ENCODE measurements around the gene ATF6. TPM values are rescaled to one million over a fixed set of nuclear protein-coding genes. Genes with fewer than 3 reads are reported as not detected.

The ATF6 gene
- total and polyA plus RNA-seq, 2 donors (not counting 1 experiment from before 2014, with no cell fraction given), result 5.7 to 26.6 TPM

DNA sequence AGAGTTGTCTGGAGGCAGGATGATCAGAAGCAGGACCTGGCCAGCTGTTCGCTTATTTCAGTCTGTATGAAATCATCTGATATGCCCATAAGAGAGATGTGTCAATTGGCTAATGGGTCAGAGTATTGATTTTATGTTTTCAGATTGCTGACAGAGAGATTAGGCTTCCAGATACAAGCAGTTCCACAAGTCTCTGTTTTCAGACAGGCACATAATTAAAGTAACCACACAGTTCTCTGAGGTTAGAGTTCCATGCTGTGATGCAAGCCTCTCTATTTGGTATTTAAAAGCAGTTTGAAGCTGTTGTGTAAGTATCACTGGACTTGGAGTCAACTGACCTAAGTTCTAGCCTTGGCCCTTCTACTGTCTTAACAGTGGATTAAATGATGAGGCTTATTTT is 50.1 kb downstream of the ATF6 start:
- Histone ChIP-seq H3K36me3 (replicated peaks in 1 of 2; ENCODE audit: control extremely low read depth in 1 of 2, control insufficient read depth in 1 of 2, extremely low read depth in 1 of 2, insufficient read depth in 2 of 2, low read length in 1 of 2) (peaks cover 8 to 35% of the 10 kb centered on the region in 2 experiments), H3K27me3 (replicated peaks in 1 of 4; ENCODE audit: control extremely low read depth in 1 of 4, control insufficient read depth in 3 of 4, insufficient read depth in 4 of 4, low read length in 3 of 4) (no peaks in the 10 kb centered on the region), H3K4me3 (ENCODE audit: control extremely low read depth in 1 of 5, extremely low read depth in 1 of 5, insufficient read depth in 1 of 5, low read depth in 2 of 5, low read length in 4 of 5) (no peak overlapping the region), H3K9me3 (ENCODE audit: control extremely low read depth in 1 of 3, control insufficient read depth in 2 of 3, insufficient read depth in 1 of 3, low read length in 2 of 3) (no peaks in the 10 kb centered on the region), H3K9ac (ENCODE audit: low read length) (no peak overlapping the region), H3K4me2 (replicated peaks; ENCODE audit: low read depth, low read length, poor library complexity, severe bottlenecking) (no peak overlapping the region), H3K27ac (ENCODE audit: low read length in 2 of 2) (no peak overlapping the region), H3K4me1 (ENCODE audit: control insufficient read depth in 2 of 2, insufficient read depth in 2 of 2, low read length in 2 of 2) (no peaks in the 10 kb centered on the region), H3K79me2 (ENCODE audit: control insufficient read depth, insufficient read depth, low read length) (no peaks in the 10 kb centered on the region), H4K20me1 (ENCODE audit: control insufficient read depth, insufficient read depth, low read length, poor library complexity, severe bottlenecking) (peaks cover 5% of the 10 kb centered on the region), H2AFZ (ENCODE audit: insufficient read depth, low read depth, low read length, poor library complexity, severe bottlenecking) (no peak overlapping the region)
- TF ChIP-seq EZH2 (IDR thresholded peaks at IDR 0.05; ENCODE audit: borderline replicate concordance, insufficient read depth, low read depth, low read length, poor library complexity, severe bottlenecking), result no peak
- TF ChIP-seq, protein P1, sequence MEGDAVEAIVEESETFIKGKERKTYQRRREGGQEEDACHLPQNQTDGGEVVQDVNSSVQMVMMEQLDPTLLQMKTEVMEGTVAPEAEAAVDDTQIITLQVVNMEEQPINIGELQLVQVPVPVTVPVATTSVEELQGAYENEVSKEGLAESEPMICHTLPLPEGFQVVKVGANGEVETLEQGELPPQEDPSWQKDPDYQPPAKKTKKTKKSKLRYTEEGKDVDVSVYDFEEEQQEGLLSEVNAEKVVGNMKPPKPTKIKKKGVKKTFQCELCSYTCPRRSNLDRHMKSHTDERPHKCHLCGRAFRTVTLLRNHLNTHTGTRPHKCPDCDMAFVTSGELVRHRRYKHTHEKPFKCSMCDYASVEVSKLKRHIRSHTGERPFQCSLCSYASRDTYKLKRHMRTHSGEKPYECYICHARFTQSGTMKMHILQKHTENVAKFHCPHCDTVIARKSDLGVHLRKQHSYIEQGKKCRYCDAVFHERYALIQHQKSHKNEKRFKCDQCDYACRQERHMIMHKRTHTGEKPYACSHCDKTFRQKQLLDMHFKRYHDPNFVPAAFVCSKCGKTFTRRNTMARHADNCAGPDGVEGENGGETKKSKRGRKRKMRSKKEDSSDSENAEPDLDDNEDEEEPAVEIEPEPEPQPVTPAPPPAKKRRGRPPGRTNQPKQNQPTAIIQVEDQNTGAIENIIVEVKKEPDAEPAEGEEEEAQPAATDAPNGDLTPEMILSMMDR (IDR thresholded peaks at IDR 0.05), result no peak
- ChIA-PET CTCF (no interaction called here), POLR2A (no interaction called here)
- 100% methylated on average over 1 of the region's 1 CpG for WGBS (ENCODE audit: insufficient coverage)
- no peaks in the 10 kb centered on the region for H3K27me3 Mint-ChIP-seq
- no peak overlapping the region for H3K27ac Mint-ChIP-seq
- DNase-seq (no peak), ATAC-seq (ENCODE audit: low read depth) (no peak)
- no peaks in the 10 kb centered on the region for H3K4me1 Mint-ChIP-seq
- H3K9me3 Mint-ChIP-seq (ENCODE audit: insufficient read depth), result no peaks in the 10 kb centered on the region
- no peak overlapping the region for H3K4me3 Mint-ChIP-seq
- intact Hi-C loops (cut with micrococcal nuclease), result no loop called here

DNA sequence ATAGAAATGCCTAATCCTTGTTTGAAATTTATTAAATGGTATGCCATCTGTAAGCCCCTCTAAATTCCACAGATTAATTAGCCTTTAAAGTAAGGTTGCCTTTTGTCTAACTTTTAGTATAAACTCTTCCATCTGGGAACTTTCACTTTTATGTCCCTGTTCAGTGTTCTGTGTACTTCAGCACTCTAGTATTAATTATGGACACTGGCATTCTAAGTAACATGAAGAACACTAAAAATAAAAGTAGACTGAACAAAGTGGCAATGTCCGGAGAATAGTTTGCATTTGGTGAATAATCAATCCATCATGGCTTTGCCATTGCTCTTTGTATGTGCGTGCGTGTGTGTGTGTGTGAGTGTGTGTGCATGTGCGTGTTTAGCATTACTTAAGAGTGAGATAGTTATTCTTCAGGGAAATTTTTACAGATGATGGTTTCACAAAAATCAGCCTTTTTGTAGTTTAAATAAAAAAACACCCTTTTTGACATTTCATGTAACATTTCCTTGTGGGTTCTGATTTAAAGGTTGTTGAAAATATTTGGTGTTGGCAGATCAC is 51.1 kb downstream of the ATF6 start:
- Histone ChIP-seq H3K27me3 (replicated peaks in 1 of 4; ENCODE audit: control extremely low read depth in 1 of 4, control insufficient read depth in 3 of 4, insufficient read depth in 4 of 4, low read length in 3 of 4) (no peaks in the 10 kb centered on the region), H2AFZ (ENCODE audit: insufficient read depth, low read depth, low read length, poor library complexity, severe bottlenecking) (no peak overlapping the region), H3K79me2 (ENCODE audit: control insufficient read depth, insufficient read depth, low read length) (no peaks in the 10 kb centered on the region), H4K20me1 (ENCODE audit: control insufficient read depth, insufficient read depth, low read length, poor library complexity, severe bottlenecking) (peaks cover 5% of the 10 kb centered on the region), H3K4me2 (replicated peaks; ENCODE audit: low read depth, low read length, poor library complexity, severe bottlenecking) (no peak overlapping the region), H3K4me3 (ENCODE audit: control extremely low read depth in 1 of 5, extremely low read depth in 1 of 5, insufficient read depth in 1 of 5, low read depth in 2 of 5, low read length in 4 of 5) (no peak overlapping the region), H3K9me3 (ENCODE audit: control extremely low read depth in 1 of 3, control insufficient read depth in 2 of 3, insufficient read depth in 1 of 3, low read length in 2 of 3) (no peaks in the 10 kb centered on the region), H3K36me3 (replicated peaks in 1 of 2; ENCODE audit: control extremely low read depth in 1 of 2, control insufficient read depth in 1 of 2, extremely low read depth in 1 of 2, insufficient read depth in 2 of 2, low read length in 1 of 2) (peaks cover 13 to 41% of the 10 kb centered on the region in 2 experiments), H3K27ac (ENCODE audit: low read length in 2 of 2) (no peak overlapping the region), H3K4me1 (ENCODE audit: control insufficient read depth in 2 of 2, insufficient read depth in 2 of 2, low read length in 2 of 2) (no peaks in the 10 kb centered on the region), H3K9ac (ENCODE audit: low read length) (no peak overlapping the region)
- no peaks in the 10 kb centered on the region for H3K27me3 Mint-ChIP-seq
- DNase-seq (no peak), ATAC-seq (ENCODE audit: low read depth) (no peak)
- H3K9me3 Mint-ChIP-seq (ENCODE audit: insufficient read depth), result no peaks in the 10 kb centered on the region
- intact Hi-C loops (cut with micrococcal nuclease), result no loop called here
- no peak overlapping the region for H3K27ac Mint-ChIP-seq
- TF ChIP-seq, protein P1 (IDR thresholded peaks at IDR 0.05), result no peak
- no peak for TF ChIP-seq EZH2 (IDR thresholded peaks at IDR 0.05; ENCODE audit: borderline replicate concordance, insufficient read depth, low read depth, low read length, poor library complexity, severe bottlenecking)
- POLR2A ChIA-PET, result no interaction called here
- no peak overlapping the region for H3K4me3 Mint-ChIP-seq
- H3K4me1 Mint-ChIP-seq, result no peaks in the 10 kb centered on the region
- CTCF ChIA-PET, result no interaction called here
- WGBS (ENCODE audit: insufficient coverage), result no CpG with 5 or more reads among the region's 4 CpGs
